ENCODE measurements around the gene NBEA.

- no peak for TF ChIP-seq ZNF274 (IDR thresholded peaks at IDR 0.05; ENCODE audit: low read depth, low read length)
- TF ChIP-seq SUZ12 (IDR thresholded peaks at IDR 0.05; ENCODE audit: extremely low read depth, insufficient read depth, insufficient read length), result no peak
- no peak for TF ChIP-seq YY1 (IDR thresholded peaks at IDR 0.05; ENCODE audit: insufficient read depth, insufficient read length)
Measured at GRCh38 chr13:35534343-35534742, 592.3 kb downstream of the NBEA start.

Data from NT2/D1 (cell line).